Skeletal muscle tissue (tissue), 4 donors: ENCODE measurements around the gene ASCL3. TPM values are rescaled to one million over a fixed set of nuclear protein-coding genes. Genes with fewer than 3 reads are reported as not detected.

Source experiments
- H3K27ac ChIP-seq: one replicate; pipeline ENCODE4 v1.7.0; 2013; ENCODE audit warnings: mild to moderate bottlenecking, low read depth, low read length, inconsistent platforms
- H3K27me3 ChIP-seq, 3 donors: one replicate each; pipeline ENCODE4 v1.7.0; 2013; ENCODE audit warnings: low read length in 3 of 3; ENCODE audit not compliant: control insufficient read depth in 3 of 3, insufficient read depth in 3 of 3
- H3K36me3 ChIP-seq, 3 donors: one replicate each; pipeline ENCODE4 v1.7.0; 2013; ENCODE audit warnings: low read length in 3 of 3; ENCODE audit not compliant: control insufficient read depth in 3 of 3, insufficient read depth in 3 of 3
- H3K4me1 ChIP-seq, 3 donors: one replicate each; pipeline ENCODE4 v1.7.0; 2013; ENCODE audit warnings: low read length in 3 of 3, mild to moderate bottlenecking in 3 of 3; ENCODE audit not compliant: control insufficient read depth in 3 of 3, insufficient read depth in 3 of 3
- H3K4me3 ChIP-seq, 3 donors: one replicate each; pipeline ENCODE4 v1.7.0; 2013; ENCODE audit warnings: low read length in 3 of 3
- H3K9ac ChIP-seq, 3 donors: one replicate each; pipeline ENCODE4 v1.7.0; 2013; ENCODE audit warnings: low read length in 3 of 3, mild to moderate bottlenecking in 3 of 3, moderate library complexity in 2 of 3, low read depth in 1 of 3
- H3K9me3 ChIP-seq, 3 donors: one replicate each; pipeline ENCODE4 v1.7.0; 2013; ENCODE audit warnings: low read length in 3 of 3; ENCODE audit not compliant: control insufficient read depth in 3 of 3
- total RNA-seq: library from RNA; depleted of rRNA; stranded (reverse); fragments of >200 nt; gene quantifications from one replicate; pipeline ENCODE4 v1.2.3, GENCODE V29; 2014
- donor health status: Osteomylitis.

The ASCL3 gene
- total RNA-seq, 1 donor from 2014 or later = not detected

- no peaks in the 10 kb centered on the region for H3K9me3 ChIP-seq
- H3K36me3 ChIP-seq = no peaks in the 10 kb centered on the region
Measured at GRCh38 chr11:8930456-8931175, 12.2 kb downstream of the ASCL3 start.

GRCh38 chr11:8928981-8929615, 13.7 kb downstream of the ASCL3 start:
- Histone ChIP-seq H3K4me1 (no peaks in the 10 kb centered on the region), H3K4me3 (no peak overlapping the region), H3K27me3 (no peaks in the 10 kb centered on the region), H3K9ac (no peak overlapping the region), H3K27ac (no peak overlapping the region), H3K36me3 (peaks cover 0 to 4% (median 0%) of the 10 kb centered on the region in 3 donors), H3K9me3 (no peaks in the 10 kb centered on the region)

More at GRCh38 chr11:8930456-8931175, 12.2 kb downstream of the ASCL3 start:
- Histone ChIP-seq H3K4me1 (no peaks in the 10 kb centered on the region), H3K27ac (no peak overlapping the region), H3K4me3 (no peak overlapping the region), H3K27me3 (no peaks in the 10 kb centered on the region), H3K9ac (no peak overlapping the region)

- H3K9me3 ChIP-seq = no peaks in the 10 kb centered on the region
- no peaks in the 10 kb centered on the region for H3K27me3 ChIP-seq
- no peak overlapping the region for H3K4me3 ChIP-seq
- H3K4me1 ChIP-seq = no peaks in the 10 kb centered on the region
- H3K36me3 ChIP-seq = peaks cover 0 to 5% (median 0%) of the 10 kb centered on the region in 3 donors
- H3K9ac ChIP-seq = no peak overlapping the region
- no peak overlapping the region for H3K27ac ChIP-seq
Measured at GRCh38 chr11:8928205-8928604, 14.6 kb downstream of the ASCL3 start.

- no peaks in the 10 kb centered on the region for H3K27me3 ChIP-seq
- H3K27ac ChIP-seq = no peak overlapping the region
- no peak overlapping the region for H3K4me3 ChIP-seq
- H3K9me3 ChIP-seq = no peaks in the 10 kb centered on the region
- H3K36me3 ChIP-seq = peaks cover 0 to 13% (median 7%) of the 10 kb centered on the region in 3 donors
- no peaks in the 10 kb centered on the region for H3K4me1 ChIP-seq
- H3K9ac ChIP-seq = no peak overlapping the region
Measured at GRCh38 chr11:8927233-8927632, 15.6 kb downstream of the ASCL3 start.

- H3K4me1 ChIP-seq = no peaks in the 10 kb centered on the region
- H3K27ac ChIP-seq = no peak overlapping the region
- no peaks in the 10 kb centered on the region for H3K9me3 ChIP-seq
- no peak overlapping the region for H3K9ac ChIP-seq
- H3K4me3 ChIP-seq = no peak overlapping the region
- no peaks in the 10 kb centered on the region for H3K27me3 ChIP-seq
- H3K36me3 ChIP-seq = peaks cover 6 to 22% (median 14%) of the 10 kb centered on the region in 3 donors
Measured at GRCh38 chr11:8926236-8926635, 16.6 kb downstream of the ASCL3 start.

- Histone ChIP-seq H3K4me3 (no peak overlapping the region), H3K4me1 (no peaks in the 10 kb centered on the region), H3K9me3 (no peaks in the 10 kb centered on the region), H3K27me3 (no peaks in the 10 kb centered on the region), H3K27ac (no peak overlapping the region), H3K9ac (no peak overlapping the region), H3K36me3 (peaks cover 6 to 27% (median 19%) of the 10 kb centered on the region in 3 donors)
Measured at GRCh38 chr11:8925711-8926110, 17.1 kb downstream of the ASCL3 start.

GRCh38 chr11:8922691-8923090, 20.1 kb downstream of the ASCL3 start:
- Histone ChIP-seq H3K36me3 (peaks cover 25 to 48% (median 32%) of the 10 kb centered on the region in 3 donors), H3K9me3 (no peaks in the 10 kb centered on the region), H3K27ac (no peak overlapping the region), H3K4me1 (no peaks in the 10 kb centered on the region), H3K9ac (no peak overlapping the region), H3K27me3 (no peaks in the 10 kb centered on the region), H3K4me3 (no peak overlapping the region)

GRCh38 chr11:8917157-8917825, 25.5 kb downstream of the ASCL3 start:
- Histone ChIP-seq H3K4me1 (peaks cover 10 to 30% (median 22%) of the 10 kb centered on the region in 3 donors), H3K36me3 (peaks cover 30 to 45% (median 39%) of the 10 kb centered on the region in 3 donors), H3K4me3 (peak overlapping the region in 2 of 3 donors; percentile 12 to 20), H3K9me3 (no peaks in the 10 kb centered on the region), H3K27ac (peak overlapping the region; percentile 58), H3K9ac (peak overlapping the region in 2 of 3 donors; percentile 11 to 21), H3K27me3 (no peaks in the 10 kb centered on the region)

GRCh38 chr11:8914661-8915018, 28.2 kb downstream of the ASCL3 start:
- Histone ChIP-seq H3K36me3 (peaks cover 11 to 26% (median 22%) of the 10 kb centered on the region in 3 donors), H3K4me3 (peak overlapping the region in 1 of 3 donors; percentile 2), H3K27me3 (no peaks in the 10 kb centered on the region), H3K9ac (peak overlapping the region in 1 of 3 donors; percentile 34), H3K4me1 (peaks cover 19 to 42% (median 22%) of the 10 kb centered on the region in 3 donors), H3K9me3 (no peaks in the 10 kb centered on the region), H3K27ac (no peak overlapping the region)
